Keratinocyte (primary cell): ENCODE data around the gene MICAL2. TPM values are rescaled to one million over a fixed set of nuclear protein-coding genes. Genes with fewer than 3 reads are reported as not detected.

ENCODE experiments used
- DNase-seq: peaks from one replicate; pipeline ENCODE4 v3.0.0-alpha.2; 2011; ENCODE audit warnings: low read depth, missing footprints, low spot score
- FAIRE-seq: peaks from 2 replicates; lab custom pipeline; 2011; peaks lifted over from hg19 to GRCh38; lab: Jason Lieb, UNC
- H2AFZ ChIP-seq: 2 replicates; pipeline ENCODE4 v1.6.0; 2012; ENCODE audit warnings: low read length, control low read depth, inconsistent platforms; ENCODE audit not compliant: control insufficient read depth
- H3K27ac ChIP-seq: 2 replicates; pipeline ENCODE4 v1.5.1; 2011; ENCODE audit warnings: low read length; ENCODE audit not compliant: control insufficient read depth, insufficient read depth
- H3K27me3 ChIP-seq: 3 replicates; pipeline ENCODE4 v1.6.0; 2011; ENCODE audit warnings: low read length; ENCODE audit not compliant: control insufficient read depth, insufficient read depth; ENCODE audit errors: extremely low read depth
- H3K36me3 ChIP-seq, 2 experiments: 2 replicates in 1 of 2; 3 replicates in 1 of 2; pipeline ENCODE4 v1.5.1; 2011; ENCODE audit warnings: low read length in 2 of 2, mild to moderate bottlenecking in 1 of 2; ENCODE audit not compliant: control insufficient read depth in 2 of 2, insufficient read depth in 2 of 2; ENCODE audit errors: extremely low read depth in 1 of 2
- H3K4me1 ChIP-seq: 3 replicates; pipeline ENCODE4 v1.5.1; 2011; ENCODE audit warnings: low read length; ENCODE audit not compliant: control insufficient read depth, insufficient read depth; ENCODE audit errors: extremely low read depth
- H3K4me2 ChIP-seq: 3 replicates; pipeline ENCODE4 v1.6.0; 2011; ENCODE audit warnings: low read depth, low read length; ENCODE audit not compliant: control insufficient read depth, insufficient read depth; ENCODE audit errors: extremely low read depth
- H3K4me3 ChIP-seq, 3 experiments: fragments of 200-600 bp in 1 of 3; sonication (generic) in 1 of 3; 2 replicates in 2 of 3; 3 replicates in 1 of 3; pipeline ENCODE4 v1.5.1; 2011 to 2016; ENCODE audit warnings: low read length in 3 of 3, mild to moderate bottlenecking in 3 of 3, control low read depth in 2 of 3, inconsistent platforms in 1 of 3, low read depth in 1 of 3, mixed read lengths in 1 of 3, mixed run types in 1 of 3, moderate library complexity in 1 of 3; ENCODE audit not compliant: control insufficient read depth in 2 of 3, insufficient read depth in 2 of 3; ENCODE audit errors: extremely low read depth in 1 of 3
- H3K79me2 ChIP-seq: 2 replicates; pipeline ENCODE4 v1.6.0; 2012; ENCODE audit warnings: low read length; ENCODE audit not compliant: control insufficient read depth, insufficient read depth
- H3K9ac ChIP-seq: 3 replicates; pipeline ENCODE4 v1.6.0; 2011; ENCODE audit warnings: low read length; ENCODE audit not compliant: control insufficient read depth, insufficient read depth; ENCODE audit errors: extremely low read depth
- H3K9me1 ChIP-seq: 3 replicates; pipeline ENCODE4 v1.6.0; 2011; ENCODE audit warnings: low read length; ENCODE audit not compliant: control insufficient read depth, insufficient read depth; ENCODE audit errors: extremely low read depth
- H3K9me3 ChIP-seq: 2 replicates; pipeline ENCODE4 v1.5.1; 2012; ENCODE audit warnings: low read depth, low read length; ENCODE audit not compliant: control insufficient read depth
- H4K20me1 ChIP-seq: 3 replicates; pipeline ENCODE4 v1.6.0; 2011; ENCODE audit warnings: low read length; ENCODE audit not compliant: control insufficient read depth, insufficient read depth; ENCODE audit errors: extremely low read depth
- EZH2 ChIP-seq: IDR thresholded peaks from one replicate; pipeline ENCODE4 v1.6.1; 2012; ENCODE audit warnings: inconsistent platforms, mild to moderate bottlenecking, low read length, moderate library complexity
- dilution Hi-C: fragments of 300-500 bp; cut with MboI; formaldehyde crosslinking; loops from one replicate; pipeline ENCODE4 v1.7.0; 2020; ENCODE audit warnings: low sequenced_read_pairs; ENCODE audit not compliant: extremely low pct_ligation_motif_present
- polyA plus RNA-seq, 5 experiments: library from polyadenylated mRNA; depleted of rRNA in 3 of 5; stranded (reverse) in 3 of 5; stranded (forward) in 1 of 5; unstranded in 1 of 5; fragments of >200 nt; gene quantifications; 1 replicate in 1 of 5; 2 replicates in 3 of 5; 3 replicates in 1 of 5; pipeline versions ENCODE4 v1.2.1 to v1.2.3, GENCODE V29; 2011 to 2012; ENCODE audit warnings: missing spikeins in 2 of 5, low read depth in 1 of 5, low replicate concordance in 1 of 5
- TF ChIP-seq, protein P1 (sequence below), 3 experiments: IDR thresholded peaks in 1 of 3; conservative IDR thresholded peaks in 1 of 3; optimal IDR thresholded peaks in 1 of 3; 2 replicates in 2 of 3; 3 replicates in 1 of 3; pipeline versions ENCODE3 to v1.5.1; 2011; ENCODE audit warnings: low read length in 3 of 3, mild to moderate bottlenecking in 3 of 3, moderate library complexity in 2 of 3, control low read depth in 1 of 3, inconsistent platforms in 1 of 3; ENCODE audit not compliant: insufficient read depth in 2 of 3; ENCODE audit errors: extremely low read depth in 1 of 3

The MICAL2 gene
- polyA plus RNA-seq, 1 donor (not counting 4 experiments of a cell fraction or from before 2014, with no cell fraction given): 83.9 TPM

DNA sequence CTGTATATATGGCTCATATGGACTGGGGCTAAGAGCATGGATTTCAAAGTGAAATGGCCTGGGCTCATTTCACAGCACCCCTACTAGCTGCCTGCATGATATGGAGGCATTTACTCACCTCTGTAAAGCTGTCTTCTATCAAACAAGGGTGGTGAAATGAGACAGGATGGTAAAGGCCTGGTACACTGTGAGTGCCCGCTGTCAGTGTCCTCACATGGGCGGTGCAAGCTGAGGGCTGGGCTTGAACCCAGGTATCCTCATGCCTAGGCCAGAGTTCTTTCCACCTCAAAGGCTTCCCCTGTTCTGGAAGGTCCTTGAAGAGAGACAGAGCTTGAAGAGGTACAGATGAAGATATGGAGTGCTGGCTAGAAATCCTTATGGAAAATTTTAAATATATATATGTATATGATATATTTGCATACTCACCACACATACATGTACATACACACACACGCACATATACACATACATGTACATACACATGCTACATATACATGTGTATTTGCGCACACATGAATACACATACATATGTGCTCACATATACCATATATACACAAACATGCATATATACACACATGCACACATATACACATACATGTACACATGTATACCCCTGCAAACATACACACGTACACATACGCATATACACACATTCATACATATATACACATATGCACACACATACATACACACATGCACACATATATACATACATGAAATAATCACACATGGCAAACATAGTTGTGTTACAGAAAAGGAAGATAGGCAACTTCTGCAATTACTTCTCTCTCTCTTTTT is 44.7 kb downstream of the MICAL2 start:
- Histone ChIP-seq H3K9ac (no peak overlapping the region), H3K9me3 (no peaks in the 10 kb centered on the region), H2AFZ (no peak overlapping the region), H3K27ac (no peak overlapping the region), H3K79me2 (peaks cover 78% of the 10 kb centered on the region), H3K27me3 (no peaks in the 10 kb centered on the region), H3K4me1 (peaks cover 43% of the 10 kb centered on the region), H3K36me3 (peaks cover 21 to 70% of the 10 kb centered on the region in 2 experiments), H3K4me2 (no peak overlapping the region), H4K20me1 (peaks cover 6% of the 10 kb centered on the region), H3K4me3 (no peak overlapping the region), H3K9me1 (no peaks in the 10 kb centered on the region)
- dilution Hi-C loops: no loop called here
- DNase-seq: no peak
- no peak for FAIRE-seq
- TF ChIP-seq, protein P1, sequence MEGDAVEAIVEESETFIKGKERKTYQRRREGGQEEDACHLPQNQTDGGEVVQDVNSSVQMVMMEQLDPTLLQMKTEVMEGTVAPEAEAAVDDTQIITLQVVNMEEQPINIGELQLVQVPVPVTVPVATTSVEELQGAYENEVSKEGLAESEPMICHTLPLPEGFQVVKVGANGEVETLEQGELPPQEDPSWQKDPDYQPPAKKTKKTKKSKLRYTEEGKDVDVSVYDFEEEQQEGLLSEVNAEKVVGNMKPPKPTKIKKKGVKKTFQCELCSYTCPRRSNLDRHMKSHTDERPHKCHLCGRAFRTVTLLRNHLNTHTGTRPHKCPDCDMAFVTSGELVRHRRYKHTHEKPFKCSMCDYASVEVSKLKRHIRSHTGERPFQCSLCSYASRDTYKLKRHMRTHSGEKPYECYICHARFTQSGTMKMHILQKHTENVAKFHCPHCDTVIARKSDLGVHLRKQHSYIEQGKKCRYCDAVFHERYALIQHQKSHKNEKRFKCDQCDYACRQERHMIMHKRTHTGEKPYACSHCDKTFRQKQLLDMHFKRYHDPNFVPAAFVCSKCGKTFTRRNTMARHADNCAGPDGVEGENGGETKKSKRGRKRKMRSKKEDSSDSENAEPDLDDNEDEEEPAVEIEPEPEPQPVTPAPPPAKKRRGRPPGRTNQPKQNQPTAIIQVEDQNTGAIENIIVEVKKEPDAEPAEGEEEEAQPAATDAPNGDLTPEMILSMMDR (optimal IDR thresholded peaks at IDR 0.05 in 1 of 3, IDR thresholded peaks at IDR 0.05 in 1 of 3, conservative IDR thresholded peaks at IDR 0.05 in 1 of 3; ENCODE audit: extremely low read depth in 1 of 3, insufficient read depth in 2 of 3, low read length in 3 of 3): no peak
- TF ChIP-seq EZH2: no peak

DNA sequence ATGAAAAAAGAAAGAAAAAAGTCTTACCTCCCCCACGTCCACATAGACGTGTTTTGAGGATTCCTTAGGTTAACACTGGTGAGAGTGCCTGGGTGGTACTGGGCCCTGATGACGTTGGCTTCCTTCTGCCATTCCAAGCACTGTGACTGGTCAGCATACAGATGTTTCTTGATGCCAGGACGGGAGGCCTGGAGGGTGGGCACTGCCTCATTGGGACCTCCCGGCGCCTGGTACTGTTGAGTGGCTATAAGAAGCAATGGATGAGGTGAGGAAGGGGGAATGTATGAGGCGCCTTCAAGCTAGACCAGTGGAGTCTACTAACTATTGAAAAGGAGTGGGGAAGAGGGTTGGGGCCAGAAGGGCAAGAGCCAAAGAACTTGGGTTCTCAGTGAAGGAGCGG is 45.3 kb downstream of the MICAL2 start:
- H3K79me2 ChIP-seq: peaks cover 78% of the 10 kb centered on the region
- H3K9me3 ChIP-seq: no peaks in the 10 kb centered on the region
- H3K4me2 ChIP-seq: no peak overlapping the region
- peaks cover 6% of the 10 kb centered on the region for H4K20me1 ChIP-seq
- dilution Hi-C loops: no loop called here
- DNase-seq (no peak), FAIRE-seq (no peak)
- no peak overlapping the region for H3K4me3 ChIP-seq
- TF ChIP-seq, protein P1 (optimal IDR thresholded peaks at IDR 0.05 in 1 of 3, IDR thresholded peaks at IDR 0.05 in 1 of 3, conservative IDR thresholded peaks at IDR 0.05 in 1 of 3; ENCODE audit: extremely low read depth in 1 of 3, insufficient read depth in 2 of 3, low read length in 3 of 3): no peak
- no peak overlapping the region for H2AFZ ChIP-seq
- H3K27ac ChIP-seq: no peak overlapping the region
- no peaks in the 10 kb centered on the region for H3K27me3 ChIP-seq
- H3K36me3 ChIP-seq: peaks cover 20 to 70% of the 10 kb centered on the region in 2 experiments
- H3K9ac ChIP-seq: no peak overlapping the region
- peaks cover 43% of the 10 kb centered on the region for H3K4me1 ChIP-seq
- no peaks in the 10 kb centered on the region for H3K9me1 ChIP-seq
